ENCODE data around the gene DTX3.
"Not testable (repeated sequence)": the region's sequence is repeated elsewhere in the genome, so short reads cannot be mapped to it uniquely, and the experiment has no call there.

The DTX3 gene

DNA sequence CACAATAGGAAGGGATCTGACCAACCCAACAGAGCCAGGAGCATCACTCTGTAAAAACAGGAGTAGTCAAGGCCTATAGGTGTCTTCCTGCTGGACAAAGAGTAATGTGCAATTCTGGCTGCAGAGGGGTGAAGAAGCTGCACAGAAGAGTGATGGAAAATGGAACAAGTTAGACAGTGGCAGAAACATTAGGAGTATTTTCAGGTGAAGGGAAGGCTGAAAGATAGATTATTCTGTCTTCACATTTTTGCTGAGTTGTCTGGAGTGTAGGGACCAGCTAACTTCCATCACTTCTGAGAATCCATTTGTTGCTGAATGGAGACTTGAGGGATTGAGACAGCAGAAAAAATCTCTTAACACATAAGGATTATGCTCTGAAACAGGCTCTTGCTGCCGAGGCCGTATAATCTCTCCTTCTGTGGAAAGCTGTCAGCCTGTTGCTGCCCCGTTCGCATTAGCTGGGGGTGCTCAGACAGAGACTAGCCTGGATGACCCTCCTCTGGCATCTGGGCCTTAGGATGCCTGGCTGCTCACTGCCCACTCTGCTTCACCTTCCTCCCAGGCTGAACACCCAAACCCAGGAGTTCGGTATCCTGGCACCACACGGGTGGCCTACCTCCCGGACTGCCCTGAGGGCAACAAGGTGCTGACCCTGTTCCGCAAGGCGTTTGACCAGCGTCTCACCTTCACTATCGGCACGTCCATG is 3.5 kb downstream of the DTX3 start:
- FAIRE-seq: no peak

DNA sequence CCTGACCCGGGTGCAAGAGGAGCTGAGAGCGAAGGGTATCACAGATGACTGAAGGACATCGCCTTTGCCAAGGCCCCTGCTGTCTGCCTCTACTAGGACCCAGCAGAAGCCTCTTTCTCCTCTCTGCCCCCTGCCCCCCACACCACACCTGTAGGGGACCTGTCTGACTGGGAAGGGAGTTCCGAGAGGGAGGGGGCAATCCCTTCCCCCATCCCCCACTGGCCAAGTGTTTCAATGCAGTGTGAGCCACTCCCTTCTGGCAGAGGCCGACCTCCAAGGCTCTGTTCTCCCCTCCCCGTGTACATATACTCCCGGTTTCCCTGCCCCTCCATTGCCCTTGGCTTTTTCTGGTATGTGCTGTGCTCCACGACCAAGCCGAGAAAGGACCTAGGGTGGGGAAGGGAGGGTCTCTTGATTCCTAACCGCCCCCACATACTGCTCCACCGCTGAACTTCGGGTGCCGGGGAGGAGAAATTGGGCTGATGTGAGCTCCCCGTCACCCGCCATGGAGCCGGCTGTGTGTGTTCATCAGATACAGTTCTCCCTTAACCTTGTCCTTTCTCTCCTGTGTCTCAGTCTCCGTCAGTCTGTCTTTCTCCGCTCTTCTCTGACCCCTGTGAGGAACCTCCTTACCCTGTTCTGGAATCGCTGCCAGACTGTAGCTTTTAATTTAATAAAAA is 4.6 kb downstream of the DTX3 start:
- no peak for FAIRE-seq

DNA sequence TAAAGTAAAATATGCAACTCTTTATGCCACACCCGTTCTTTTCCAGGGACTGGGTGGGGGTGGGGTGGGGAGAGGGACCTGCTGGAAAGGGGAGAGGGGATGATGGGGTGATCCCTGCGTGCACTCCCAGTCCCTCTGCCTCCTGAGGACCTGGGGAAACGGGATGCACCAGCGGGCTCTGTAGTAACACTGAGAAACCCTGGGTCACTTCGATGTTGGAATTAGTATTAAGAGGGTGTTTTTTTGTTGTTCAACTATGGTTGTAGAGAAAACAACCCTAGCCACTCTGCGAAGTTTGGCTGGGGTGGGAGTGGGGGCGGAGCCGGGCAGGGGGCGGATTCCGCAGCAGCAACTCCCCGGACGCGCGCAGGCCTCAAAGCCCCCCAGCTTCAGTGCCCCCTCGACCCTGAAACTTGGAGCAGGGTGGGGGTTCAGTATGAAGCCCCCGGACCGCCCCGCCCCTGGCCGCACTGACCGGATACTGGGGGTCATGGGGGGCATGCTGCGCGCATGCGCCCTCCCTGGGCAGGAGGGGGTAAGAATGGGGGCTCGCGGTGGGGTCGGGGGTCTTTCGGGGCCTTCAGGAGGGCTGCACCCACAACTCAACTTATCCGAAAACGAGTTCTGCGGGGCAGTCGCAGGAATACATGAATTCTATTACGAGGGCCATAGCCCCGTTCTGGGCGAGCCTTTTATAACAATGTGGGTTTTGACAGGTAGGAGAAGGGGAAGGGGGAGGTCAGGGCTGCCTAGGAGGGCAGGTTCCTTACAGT is 5.3 kb downstream of the DTX3 start:
- FAIRE-seq: no peak

DNA sequence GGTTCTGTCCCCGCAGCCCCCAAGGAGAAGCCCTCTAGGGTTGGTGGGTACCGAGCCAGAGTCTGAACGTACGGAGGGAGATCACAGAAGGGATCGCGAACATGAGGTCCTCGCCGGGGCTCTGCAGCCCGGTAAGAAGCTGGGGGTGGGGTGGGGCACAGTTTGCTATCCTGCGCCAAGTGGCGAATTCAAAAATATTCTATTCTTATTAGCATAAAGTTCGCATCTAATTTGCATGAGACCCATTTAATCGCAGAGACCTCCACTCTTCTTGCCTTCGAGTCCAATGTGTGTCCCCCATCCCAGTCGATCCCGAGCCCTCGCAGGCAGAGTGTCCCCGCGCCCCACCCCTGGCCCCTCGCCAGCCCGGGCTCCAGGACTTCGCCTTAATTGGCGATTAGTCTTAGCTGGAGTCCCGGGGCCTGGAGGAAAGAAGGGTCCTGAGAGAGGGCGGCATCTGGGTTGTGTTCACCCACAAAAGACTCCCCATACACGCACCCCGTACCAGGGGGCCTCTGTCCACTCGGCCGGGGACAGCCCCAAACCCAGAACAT is 6.0 kb downstream of the DTX3 start:
- FAIRE-seq: no peak

DNA sequence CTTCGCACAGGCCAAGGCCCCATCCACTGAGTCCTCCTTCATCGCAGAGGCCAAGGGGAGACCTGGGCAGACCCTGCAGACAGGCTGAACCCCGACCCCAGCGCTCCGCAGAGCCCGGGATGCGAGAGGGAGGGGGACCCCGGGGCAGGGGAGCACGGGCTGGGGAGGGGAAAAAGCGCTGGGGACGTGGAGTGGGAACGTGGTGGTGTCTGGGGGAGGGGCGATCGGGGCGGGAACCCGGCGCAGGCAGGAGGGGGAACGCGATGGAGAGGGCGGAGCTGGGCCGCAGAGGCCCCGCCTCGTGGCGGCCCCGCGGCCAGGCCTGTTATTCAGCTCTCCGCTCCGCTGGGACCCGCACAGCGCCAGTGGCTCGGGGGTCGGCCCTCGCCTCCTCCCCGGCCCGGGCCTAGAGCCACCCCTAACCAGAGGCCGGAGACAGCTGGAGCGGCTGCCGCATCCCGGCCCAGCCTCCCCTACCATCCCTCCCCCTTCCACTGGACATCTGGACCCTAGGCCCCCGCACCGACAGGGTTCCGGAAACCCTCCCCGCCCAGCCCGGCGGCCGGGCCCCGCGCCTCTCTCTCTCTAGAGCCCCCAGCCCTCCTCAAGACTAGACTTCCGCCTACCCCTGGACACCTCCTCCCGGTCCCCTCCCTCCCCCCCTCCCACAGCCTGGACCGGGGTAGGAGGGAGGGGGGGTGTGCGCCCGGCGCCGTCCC is 6.6 kb downstream of the DTX3 start, which contains the start of gene ARHGEF25:
Gene ARHGEF25 (plus strand): TSS at position 328 of the 719 bp plus-strand sequence. CDS start 460 bp downstream, outside the sequence.
- no peak for FAIRE-seq

DNA sequence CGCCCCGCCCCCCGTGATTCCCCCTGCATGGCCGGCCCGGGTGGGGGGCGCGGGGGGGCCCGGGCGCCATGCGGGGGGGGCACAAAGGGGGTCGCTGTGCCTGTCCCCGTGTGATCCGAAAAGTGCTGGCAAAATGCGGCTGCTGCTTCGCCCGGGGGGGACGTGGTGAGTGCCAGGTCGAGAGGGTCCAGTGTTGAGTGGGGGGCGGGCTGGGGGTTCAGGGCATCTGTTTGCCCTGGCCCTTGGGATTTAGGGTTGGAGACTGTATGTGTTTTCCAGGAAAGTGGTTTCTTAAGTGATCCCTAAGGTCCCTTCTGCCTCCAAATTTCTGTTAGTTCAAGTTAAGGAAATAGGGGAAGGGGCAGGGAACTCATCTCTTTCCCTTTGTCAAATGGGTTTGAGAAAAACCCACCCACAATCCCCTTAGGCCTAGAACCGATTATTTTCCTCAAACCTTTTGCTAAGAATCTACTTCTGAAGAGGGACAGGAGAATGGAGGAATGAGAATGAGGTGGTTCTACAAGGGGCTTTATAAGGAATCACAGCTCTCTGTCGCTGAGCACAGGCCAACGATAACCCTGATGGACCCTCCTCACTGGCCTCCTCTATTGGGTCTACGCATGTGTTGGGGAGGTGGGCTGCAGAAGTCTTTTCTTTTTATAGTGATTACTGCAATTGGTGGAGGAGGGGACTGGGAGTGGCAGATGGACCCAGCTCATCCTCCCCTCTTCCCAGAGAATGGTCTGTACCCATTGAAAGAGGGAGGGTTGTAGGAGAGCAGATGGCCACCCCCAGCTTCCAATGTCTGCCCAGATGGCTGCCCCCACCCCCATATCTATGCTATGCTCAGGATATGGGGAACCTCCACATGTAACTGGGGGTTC is 7.4 kb downstream of the DTX3 start:
- no peak for FAIRE-seq

DNA sequence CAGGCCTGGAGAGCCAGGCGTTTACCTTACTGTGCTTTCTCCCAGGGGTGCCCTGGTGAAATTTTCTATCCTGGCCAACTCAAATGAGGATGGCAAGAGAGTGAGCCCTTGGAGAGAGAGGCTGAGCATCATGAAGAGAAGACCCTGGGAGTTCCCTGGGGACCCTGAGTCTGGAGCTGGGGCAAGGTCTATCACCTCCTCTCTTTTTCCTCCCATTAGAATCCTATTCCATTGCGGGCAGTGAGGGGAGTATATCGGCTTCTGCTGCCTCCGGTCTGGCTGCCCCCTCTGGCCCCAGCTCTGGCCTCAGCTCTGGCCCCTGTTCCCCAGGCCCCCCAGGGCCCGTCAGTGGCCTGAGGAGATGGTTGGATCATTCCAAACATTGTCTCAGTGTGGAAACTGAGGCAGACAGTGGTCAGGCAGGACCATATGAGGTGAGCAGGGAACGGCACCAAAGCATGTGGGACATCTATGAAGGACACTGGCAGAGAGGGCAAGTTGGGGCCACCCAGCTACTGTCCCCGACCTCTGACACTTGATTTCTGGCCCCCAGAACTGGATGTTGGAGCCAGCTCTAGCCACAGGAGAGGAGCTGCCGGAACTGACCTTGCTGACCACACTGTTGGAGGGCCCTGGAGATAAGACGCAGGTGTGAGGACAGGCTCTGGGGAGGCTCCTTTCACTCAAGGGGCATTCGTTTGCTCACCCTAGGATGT is 8.2 kb downstream of the DTX3 start:
- no peak for FAIRE-seq

DNA sequence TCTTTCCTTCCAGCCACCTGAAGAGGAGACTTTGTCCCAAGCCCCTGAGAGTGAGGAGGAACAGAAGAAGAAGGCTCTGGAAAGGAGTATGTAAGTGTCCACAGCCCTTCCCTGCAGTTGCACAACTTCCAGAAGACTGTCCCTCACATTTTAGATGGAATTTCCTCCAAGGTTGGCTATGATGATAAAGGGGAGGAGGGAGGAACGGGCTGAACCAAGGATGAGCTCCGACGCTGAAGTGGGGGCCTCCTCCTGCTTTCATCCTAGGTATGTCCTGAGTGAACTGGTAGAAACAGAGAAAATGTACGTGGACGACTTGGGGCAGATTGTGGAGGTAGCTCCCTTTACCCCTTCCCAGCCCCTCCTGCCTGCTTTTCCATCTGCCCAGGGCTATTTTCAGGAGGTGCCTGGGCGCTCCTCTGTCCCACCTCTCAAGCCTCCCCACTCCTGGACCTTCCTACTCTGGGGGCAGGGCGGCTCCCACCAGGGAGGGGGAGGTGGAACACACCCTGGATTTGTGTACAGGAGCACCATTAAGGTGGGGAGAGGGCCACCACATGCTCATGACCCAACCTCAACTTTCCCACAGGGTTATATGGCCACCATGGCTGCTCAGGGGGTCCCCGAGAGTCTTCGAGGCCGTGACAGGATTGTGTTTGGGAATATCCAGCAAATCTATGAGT is 8.9 kb downstream of the DTX3 start:
- FAIRE-seq: no peak

DNA sequence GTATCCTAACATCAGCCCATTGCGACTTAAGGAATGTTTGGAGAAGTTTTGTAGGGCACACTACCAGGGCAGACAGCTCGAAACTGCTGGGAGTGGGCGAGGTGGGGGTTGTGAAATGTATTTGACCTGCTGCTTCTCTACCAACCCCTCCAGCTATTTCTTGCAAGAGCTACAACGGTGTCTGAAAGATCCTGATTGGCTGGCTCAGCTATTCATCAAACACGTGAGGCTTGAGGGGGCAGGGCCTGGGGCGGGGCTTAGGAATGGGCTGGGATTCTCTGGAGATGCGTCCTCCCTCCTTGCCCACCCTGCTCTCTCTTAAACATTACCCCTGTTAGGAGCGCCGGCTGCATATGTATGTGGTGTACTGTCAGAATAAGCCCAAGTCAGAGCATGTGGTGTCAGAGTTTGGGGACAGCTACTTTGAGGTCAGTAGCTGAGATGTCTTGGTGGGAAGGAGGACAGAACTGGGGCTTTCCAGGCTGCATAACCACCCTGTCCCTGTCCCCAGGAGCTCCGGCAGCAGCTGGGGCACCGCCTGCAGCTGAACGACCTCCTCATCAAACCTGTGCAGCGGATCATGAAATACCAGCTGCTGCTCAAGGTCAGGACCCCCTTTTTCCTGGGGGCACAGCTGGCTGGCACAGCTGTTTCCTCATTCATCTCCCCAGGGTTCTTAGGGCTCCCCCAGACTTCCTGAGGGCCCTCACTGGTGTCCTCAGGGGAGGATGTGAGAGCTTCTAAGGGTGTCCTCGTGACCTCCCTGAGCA is 9.7 kb downstream of the DTX3 start:
- no peak for FAIRE-seq

DNA sequence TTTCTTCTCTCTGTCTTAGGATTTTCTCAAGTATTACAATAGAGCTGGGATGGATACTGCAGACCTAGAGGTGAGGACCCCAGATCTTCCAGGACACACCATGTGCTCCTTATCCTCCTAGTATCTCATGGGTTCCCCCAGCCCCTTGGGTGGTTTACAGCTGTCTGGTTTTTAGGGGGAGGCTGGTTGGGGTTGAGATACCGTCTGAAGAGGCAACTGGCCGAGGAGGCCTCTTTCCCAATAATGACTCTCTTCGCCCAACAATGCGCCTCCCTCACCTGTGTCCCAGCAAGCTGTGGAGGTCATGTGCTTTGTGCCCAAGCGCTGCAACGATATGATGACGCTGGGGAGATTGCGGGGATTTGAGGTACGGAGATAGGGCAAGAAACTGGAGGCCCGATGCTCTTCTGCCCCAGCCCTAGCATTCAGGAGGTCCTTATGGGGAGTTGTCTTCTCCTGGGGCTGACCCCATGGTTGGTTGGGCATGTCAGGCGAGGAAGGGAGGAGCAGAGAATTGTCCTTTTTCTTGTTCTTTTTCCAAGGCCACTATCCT is 10.4 kb downstream of the DTX3 start:
- no peak for FAIRE-seq

DNA sequence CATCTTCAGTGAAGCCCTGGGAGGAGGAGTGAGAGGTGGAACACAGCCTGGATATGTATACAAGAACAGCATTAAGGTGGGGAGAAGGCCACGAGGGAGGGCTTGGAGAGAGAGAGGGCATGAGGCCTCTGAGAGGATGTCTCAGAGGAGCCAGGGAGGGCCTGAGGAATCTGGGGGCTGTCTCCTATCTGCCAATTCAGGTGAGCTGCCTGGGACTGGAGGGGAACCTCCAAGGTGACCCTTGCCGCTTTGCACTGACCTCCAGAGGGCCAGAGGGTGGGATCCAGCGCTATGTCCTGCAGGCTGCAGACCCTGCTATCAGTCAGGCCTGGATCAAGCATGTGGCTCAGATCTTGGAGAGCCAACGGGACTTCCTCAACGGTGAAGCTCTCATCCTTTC is 11.0 kb downstream of the DTX3 start:
- no peak for FAIRE-seq

DNA sequence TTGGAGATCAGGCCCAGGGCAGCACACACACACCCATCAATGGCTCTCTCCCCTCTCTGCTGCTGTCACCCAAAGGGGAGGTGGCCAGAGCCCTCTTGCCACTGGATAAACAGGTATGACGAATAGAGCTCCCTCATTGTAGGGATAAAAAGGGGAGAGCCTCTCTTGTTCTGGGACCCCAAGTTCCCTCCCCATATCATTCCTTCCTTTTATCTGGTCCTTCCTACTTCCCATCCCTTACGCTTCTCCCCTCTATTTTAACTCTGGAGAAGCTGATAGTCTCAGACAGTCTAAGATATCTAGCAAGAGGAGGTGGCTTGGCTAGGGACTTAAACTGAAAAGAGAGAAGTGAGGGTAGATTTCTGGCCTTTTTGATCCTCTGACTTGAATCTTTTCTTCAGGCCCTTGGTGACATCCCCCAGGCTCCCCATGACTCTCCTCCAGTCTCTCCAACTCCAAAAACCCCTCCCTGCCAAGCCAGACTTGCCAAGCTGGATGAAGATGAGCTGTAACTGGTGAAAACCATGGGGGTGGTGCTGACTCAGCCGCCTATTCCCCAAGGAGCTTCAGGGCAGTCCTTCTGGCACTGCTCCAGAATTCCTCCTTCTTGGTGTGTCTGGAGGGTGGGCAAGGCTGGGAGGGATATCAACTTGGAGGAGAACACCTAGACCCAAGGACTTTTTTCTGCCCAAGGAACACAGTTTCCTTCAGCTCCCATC is 11.9 kb downstream of the DTX3 start:
- no peak for FAIRE-seq

DNA sequence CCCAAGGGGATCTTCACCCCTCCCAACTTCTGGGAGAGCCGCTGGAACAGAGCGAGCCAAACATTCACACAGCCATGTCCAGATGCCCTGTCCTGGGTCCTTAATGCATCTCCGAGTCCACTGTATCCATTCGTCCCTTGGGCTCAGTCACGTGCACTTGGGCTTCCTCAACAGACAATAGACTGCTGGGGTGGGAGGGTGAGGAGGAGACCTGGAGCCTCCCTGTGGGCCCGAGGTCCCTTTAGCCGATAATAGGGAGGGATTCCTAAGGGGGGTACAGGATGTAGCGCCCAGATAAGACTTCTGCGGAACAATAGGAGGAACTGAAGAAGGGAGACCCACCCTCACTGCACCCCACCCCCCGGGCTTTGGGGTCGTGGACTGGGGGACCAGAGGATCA is 13.3 kb downstream of the DTX3 start:
- FAIRE-seq: no peak

DNA sequence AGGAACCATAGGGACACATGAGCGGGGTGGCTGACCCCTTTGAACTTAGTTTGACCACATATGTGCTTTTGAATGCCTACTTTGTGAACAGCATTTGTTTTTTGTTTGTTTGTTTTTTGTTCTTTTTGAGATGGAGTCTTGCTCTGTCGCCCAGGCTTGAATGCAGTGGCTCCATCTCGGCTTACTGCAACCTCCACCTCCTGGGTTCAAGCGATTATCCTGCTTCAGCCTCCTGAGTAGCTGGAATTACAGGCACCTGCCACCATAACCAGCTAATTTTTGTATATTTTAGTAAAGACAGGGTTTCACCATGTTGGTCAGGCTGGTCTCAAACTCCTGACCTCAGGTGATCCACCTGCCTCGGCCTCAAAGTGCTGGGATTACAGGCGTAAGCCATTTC is 13.8 kb downstream of the DTX3 start:
- FAIRE-seq: not testable (repeated sequence)

DNA sequence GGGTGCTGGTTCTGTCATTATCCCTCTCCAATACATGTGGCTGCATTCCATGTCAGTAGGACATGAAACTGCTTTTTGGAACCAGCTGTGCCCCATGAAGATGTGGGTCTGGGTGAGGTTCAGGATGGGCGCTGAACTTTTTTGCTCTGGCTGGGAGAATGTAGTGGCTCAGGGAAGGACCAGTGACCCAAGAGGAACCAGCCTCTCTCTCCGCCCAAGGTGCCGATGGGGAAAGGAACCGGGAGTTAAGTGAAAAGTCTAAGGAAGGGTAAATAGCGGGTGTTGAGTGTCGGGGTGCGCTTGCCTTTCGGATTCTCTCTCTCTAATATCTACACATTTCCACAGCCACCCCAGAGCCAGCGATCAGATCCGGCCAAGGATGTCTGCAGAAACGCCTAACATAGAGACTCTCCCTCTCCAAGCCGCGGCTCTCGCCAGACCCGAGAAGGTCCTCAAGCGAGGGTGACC is 14.4 kb downstream of the DTX3 start:
- no peak for FAIRE-seq

DNA sequence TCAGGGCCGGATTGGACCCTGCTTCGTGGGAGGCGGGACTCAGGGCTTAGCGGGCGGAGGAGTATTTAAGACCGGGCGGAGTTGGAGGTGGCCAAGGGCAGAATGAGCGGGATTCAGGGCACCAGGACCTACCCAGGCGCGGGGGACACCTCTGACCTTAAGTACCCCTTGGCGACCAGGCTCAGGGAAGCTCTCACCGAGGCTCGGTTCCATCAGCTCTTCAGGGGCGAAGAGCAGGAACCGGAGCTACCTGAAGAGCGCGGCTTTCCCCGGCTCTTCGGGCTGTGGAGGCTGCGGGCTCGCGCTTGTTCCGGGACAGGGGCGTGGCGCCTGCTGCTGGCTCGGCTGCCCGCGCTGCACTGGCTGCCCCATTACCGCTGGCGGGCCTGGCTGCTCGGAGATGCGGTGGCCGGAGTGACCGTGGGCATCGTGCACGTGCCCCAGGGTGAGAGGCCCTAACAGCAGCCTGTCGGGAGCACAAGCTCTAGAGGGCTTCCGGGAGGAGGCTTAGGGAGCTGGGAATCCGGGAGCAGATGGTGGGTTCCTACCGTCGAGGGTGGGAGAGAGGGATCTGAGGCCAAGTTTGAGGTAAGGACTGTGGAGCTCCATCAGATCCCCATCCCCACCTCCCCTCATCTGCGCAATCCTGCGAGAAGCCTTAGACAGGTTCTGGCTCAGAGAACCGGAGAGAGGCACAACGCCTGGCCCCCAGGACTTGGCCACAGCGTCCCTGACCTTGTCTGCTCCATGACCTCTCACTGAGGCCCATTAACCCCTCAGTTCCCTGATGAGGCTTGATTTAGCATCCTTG is 15.0 kb downstream of the DTX3 start:
- FAIRE-seq: no peak

DNA sequence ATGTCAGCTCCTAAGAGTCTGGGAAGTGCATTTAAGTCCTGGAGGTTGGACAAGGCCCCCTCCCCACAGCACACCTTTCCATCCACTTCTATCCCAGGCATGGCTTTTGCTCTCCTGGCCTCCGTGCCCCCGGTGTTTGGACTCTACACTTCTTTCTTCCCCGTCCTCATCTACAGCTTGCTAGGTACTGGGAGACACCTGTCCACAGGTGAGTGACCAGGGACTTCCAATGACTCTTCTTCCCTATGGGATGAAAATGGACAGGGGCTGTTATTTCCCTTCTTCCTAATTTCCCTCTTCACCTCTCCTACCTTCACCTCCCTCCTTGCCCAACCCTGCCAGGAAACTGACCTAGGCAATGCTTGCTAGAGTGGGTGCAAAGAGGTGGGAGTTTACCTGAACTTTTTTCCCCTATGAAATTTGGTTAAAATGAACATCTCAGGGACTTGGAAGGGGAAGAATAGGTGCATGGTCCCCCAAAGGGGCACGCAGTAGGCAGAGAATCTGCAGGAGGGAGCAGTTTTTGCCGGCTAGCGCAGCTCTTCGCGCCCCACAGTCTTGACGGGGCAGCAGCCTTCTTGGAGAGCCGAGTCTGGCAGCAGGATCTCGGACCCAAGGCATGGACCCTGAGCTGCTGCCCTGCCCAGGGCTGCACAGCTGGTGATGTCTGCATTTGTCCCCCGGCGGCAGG is 15.8 kb downstream of the DTX3 start:
- FAIRE-seq: no peak

All from endometrium (tissue), 2 donors.